SJSA1 (cell line): Measurements from ENCODE around the gene UNC13D. TPM values are rescaled to one million over a fixed set of nuclear protein-coding genes. Genes with fewer than 3 reads are reported as not detected.
"Not testable (repeated sequence)": the region's sequence is repeated elsewhere in the genome, so short reads cannot be mapped to it uniquely, and the experiment has no call there.

ENCODE experiments used
- DNase-seq, 2 experiments: peaks; one replicate each; pipeline ENCODE4 v3.0.0-alpha.2; 2015 to 2020; ENCODE audit warnings: low spot score in 2 of 2, low read depth in 1 of 2
- H3K27ac ChIP-seq: fragments of 250-450 bp; sonication (Bioruptor Pico); 2 replicates; pipeline ENCODE4 v1.5.1; 2020; ENCODE audit warnings: mild to moderate bottlenecking, moderate library complexity
- H3K27me3 ChIP-seq: fragments of 250-450 bp; sonication (Bioruptor Pico); replicated peaks from 2 replicates; pipeline ENCODE4 v1.5.1; 2020; ENCODE audit warnings: mild to moderate bottlenecking, moderate library complexity
- H3K36me3 ChIP-seq: fragments of 250-450 bp; sonication (Bioruptor Pico); 2 replicates; pipeline ENCODE4 v1.5.1; 2020; ENCODE audit warnings: mild to moderate bottlenecking
- H3K4me1 ChIP-seq: fragments of 250-450 bp; sonication (Bioruptor Pico); replicated peaks from 2 replicates; pipeline ENCODE4 v1.6.1; 2021; ENCODE audit warnings: mild to moderate bottlenecking
- H3K4me3 ChIP-seq: fragments of 250-450 bp; sonication (Bioruptor Pico); 2 replicates; pipeline ENCODE4 v1.5.1; 2020; ENCODE audit warnings: mild to moderate bottlenecking
- H3K9me3 ChIP-seq: fragments of 250-450 bp; sonication (Bioruptor Pico); replicated peaks from 2 replicates; pipeline ENCODE4 v1.5.1; 2020; ENCODE audit warnings: mild to moderate bottlenecking
- total RNA-seq: library from RNA; depleted of rRNA; stranded (reverse); fragments of >200 nt; shearing (Covaris generic); gene quantifications from 2 replicates; pipeline ENCODE4 v1.2.3, GENCODE V29; 2014

The UNC13D gene
- total RNA-seq, 1 experiment from 2014 or later = not detected

DNA sequence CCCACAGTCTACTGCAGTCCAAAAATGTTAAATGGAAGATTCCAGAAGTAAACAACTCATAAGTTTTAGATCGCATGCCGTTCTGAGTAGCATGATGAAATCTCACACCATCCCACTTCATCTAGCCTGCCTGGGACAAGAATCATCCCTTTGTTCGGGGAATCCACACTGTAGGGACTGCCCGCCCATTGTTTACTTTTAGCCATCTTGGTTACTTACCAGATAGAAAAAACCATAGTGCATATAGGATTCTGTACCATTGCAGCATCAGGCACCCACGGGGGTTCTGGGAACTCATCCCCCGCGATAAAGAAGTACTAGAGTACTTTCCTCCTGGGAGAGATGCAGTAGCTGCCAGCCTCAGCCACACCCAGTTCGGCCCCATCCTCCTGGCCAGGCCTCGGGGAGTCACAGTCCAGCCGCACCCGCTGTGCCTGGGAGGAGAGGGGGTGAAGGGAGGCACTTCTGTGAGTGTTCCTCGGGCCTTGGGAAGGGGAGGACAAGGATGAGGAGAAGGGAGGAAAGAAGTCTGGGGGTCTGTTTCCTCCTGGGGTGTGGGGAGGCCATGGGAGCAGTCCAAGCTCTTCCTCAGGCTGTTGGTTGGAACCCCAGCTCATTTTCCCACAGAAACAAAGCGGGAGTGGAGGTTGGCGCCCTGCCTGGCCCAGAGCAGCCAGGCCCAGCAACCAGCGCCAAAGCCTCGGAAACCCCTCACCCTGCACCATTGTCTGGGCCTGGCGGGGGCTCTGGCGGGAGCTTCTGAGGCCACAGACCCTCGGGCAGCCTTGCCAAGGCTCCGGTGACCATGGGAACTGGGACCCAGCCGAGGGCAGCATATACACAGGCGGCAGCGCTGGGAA, 25.3 kb upstream of the UNC13D start:
- peak overlapping the region; percentile 54 for H3K27ac ChIP-seq
- H3K27me3 ChIP-seq = no peaks in the 10 kb centered on the region
- H3K9me3 ChIP-seq = no peaks in the 10 kb centered on the region
- DNase-seq = peak; percentile 64 to 72
- peaks cover 36% of the 10 kb centered on the region for H3K4me1 ChIP-seq
- no peak overlapping the region for H3K4me3 ChIP-seq
- no peaks in the 10 kb centered on the region for H3K36me3 ChIP-seq

DNA sequence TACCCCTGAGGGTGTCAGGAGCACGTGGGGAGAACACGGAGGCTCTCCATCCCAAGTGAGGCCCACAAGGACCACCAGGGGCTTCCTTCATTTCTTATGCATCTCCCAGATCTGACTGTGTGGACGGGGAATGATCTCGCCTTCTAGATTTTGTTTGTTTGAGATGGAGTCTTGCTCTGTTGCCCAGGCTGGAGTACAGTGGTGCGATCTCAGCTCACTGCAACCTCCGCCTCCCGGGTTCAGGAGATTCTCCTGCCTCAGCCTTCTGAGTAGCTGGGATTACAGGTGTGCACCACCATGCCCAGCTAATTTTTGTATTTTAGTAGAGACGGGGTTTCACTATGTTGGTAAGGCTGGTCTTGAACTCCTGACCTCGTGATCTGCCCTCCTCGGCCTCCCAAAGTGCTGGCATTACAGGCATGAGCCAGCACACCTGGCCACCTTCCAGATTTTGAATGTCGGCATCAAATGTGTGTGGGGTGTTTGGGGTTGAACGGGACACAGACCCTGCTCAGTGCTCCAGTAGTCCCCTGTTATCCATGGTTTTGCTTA, 24.6 kb upstream of the UNC13D start:
- DNase-seq, H3K36me3 ChIP-seq, H3K27me3 ChIP-seq, H3K9me3 ChIP-seq, H3K4me3 ChIP-seq: not testable (repeated sequence)
- Histone ChIP-seq H3K27ac (peak overlapping the region; percentile 54), H3K4me1 (peaks cover 43% of the 10 kb centered on the region)

DNA sequence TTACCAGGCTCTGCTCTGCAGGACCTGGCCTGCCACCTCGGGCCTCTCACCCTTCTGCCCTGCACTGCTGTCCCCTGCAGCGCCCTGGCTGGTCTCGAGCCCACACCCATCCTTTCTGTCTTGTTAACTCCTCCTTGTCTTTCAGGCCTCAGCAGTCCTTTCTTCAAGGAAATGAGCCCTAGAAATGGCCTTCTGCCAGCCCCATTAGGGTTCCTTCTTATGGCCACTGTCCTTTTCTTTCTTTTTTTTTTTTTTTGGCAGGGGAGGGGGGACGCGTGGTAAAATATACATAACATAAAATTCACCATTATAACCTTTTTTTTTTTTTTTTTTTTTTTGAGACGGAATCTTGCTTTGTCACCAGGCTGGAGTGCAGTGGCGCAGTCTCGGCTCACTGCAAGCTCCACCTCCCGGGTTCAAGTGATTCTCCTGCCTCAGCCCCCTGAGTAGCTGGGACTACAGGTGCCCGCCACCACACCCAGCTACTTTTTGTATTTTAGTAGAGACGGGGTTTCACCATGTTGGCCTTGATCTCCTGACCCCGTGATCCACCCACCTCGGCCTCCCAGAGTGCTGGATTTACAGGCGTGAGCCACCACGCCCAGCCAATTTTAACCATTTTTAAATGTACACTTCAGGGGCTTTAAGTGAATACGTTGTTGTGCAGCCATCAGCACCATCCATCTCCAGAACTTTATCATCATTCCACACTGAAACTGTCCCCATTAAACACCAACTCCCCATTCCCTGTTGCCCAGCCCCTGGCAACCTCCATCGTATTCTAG, 21.4 kb upstream of the UNC13D start:
- H3K4me1 ChIP-seq = peaks cover 29% of the 10 kb centered on the region
- DNase-seq, H3K4me3 ChIP-seq, H3K9me3 ChIP-seq, H3K36me3 ChIP-seq, H3K27me3 ChIP-seq, H3K27ac ChIP-seq: not testable (repeated sequence)

DNA sequence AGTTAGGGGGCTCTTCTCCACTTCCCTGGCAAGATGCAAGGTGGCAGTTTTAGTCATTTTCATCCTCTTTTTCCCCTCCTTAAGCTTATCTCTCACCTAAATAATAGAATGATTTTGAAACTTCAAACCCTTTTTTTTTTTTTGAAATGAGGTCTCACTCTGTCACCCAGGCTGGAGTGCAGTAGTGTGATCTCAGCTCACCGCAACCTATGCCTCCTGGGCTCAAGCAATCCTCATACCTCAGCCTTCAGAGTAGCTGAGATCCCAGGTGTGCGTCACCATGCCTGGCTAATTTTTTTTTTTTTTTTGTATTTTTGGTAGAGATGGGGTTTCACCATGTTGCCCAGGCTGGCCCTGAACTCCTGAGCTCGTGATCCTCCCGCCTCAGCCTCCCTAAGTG, 20.7 kb upstream of the UNC13D start:
- DNase-seq, H3K27me3 ChIP-seq, H3K27ac ChIP-seq, H3K9me3 ChIP-seq, H3K4me3 ChIP-seq, H3K36me3 ChIP-seq: not testable (repeated sequence)
- H3K4me1 ChIP-seq = peaks cover 28% of the 10 kb centered on the region

DNA sequence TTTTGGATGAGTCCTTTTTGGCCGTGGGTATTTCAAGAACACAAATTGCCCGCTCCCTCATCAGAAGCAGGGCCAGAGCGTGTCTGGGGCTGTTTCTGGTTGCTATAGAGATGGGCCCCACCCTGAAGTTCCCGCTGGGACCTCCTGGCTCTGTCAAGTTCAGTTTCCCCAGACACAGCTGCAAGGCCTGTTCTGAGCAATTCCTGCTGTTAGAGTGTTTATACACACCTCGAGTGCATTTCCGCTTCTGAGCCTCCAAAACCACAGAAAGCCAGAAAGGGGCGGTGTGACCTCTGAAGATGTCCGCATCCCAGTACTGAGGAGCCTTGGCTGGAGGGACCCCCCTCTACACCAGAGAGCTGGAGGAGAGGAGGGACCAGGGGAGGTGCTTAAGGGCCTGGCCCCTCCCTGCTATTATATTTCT, 20.3 kb upstream of the UNC13D start:
- H3K9me3 ChIP-seq = no peaks in the 10 kb centered on the region
- H3K36me3 ChIP-seq = no peaks in the 10 kb centered on the region
- no peaks in the 10 kb centered on the region for H3K27me3 ChIP-seq
- peak overlapping the region; percentile 10; the same call in 1 of the 2 replicates for H3K27ac ChIP-seq
- DNase-seq = peak; percentile 78 to 86
- no peak overlapping the region for H3K4me3 ChIP-seq
- H3K4me1 ChIP-seq = peaks cover 23% of the 10 kb centered on the region

DNA sequence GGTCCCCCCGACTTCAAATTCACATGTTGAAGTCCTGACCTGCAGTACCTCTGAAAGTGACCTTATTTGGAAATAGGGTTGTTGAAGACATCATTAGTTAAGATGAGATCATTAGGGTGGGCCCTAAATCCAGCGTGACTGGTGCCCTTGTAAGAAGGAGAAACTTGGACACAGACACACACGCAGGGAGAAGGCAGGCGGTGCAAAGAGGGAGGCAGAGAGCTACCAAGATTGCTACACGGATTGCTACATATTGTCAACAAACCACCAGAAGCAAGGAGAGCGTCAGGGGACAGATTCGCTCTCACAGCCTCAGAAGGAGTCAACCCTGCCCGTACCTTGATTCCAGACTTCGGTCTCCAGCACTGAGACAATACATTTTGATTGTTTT, 17.7 kb upstream of the UNC13D start:
- Histone ChIP-seq H3K36me3 (no peaks in the 10 kb centered on the region), H3K4me1 (peaks cover 14% of the 10 kb centered on the region), H3K4me3 (no peak overlapping the region), H3K27ac (no peak overlapping the region), H3K9me3 (no peaks in the 10 kb centered on the region), H3K27me3 (no peaks in the 10 kb centered on the region)
- no peak for DNase-seq

DNA sequence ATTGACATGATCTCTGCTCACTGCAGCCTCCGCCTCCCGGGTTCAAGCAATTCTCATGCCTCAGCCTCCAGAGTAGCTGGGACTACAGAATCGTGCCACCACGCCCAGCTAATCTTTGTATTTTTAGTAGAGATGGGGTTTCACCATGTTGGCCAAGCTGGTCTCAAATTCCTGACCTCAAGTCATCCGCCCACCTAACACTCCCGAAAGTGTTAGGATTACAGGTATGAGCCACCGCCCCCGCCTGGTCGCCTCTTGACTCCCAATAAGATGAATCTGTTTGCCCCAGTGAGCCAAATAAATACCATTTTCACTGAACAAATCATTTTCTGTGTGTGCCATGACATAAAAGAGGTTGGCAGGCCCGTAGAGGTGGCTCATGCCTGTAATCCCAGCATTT, 15.2 kb upstream of the UNC13D start:
- DNase-seq, H3K27me3 ChIP-seq, H3K36me3 ChIP-seq, H3K9me3 ChIP-seq, H3K27ac ChIP-seq, H3K4me3 ChIP-seq: not testable (repeated sequence)
- peaks cover 15% of the 10 kb centered on the region for H3K4me1 ChIP-seq

DNA sequence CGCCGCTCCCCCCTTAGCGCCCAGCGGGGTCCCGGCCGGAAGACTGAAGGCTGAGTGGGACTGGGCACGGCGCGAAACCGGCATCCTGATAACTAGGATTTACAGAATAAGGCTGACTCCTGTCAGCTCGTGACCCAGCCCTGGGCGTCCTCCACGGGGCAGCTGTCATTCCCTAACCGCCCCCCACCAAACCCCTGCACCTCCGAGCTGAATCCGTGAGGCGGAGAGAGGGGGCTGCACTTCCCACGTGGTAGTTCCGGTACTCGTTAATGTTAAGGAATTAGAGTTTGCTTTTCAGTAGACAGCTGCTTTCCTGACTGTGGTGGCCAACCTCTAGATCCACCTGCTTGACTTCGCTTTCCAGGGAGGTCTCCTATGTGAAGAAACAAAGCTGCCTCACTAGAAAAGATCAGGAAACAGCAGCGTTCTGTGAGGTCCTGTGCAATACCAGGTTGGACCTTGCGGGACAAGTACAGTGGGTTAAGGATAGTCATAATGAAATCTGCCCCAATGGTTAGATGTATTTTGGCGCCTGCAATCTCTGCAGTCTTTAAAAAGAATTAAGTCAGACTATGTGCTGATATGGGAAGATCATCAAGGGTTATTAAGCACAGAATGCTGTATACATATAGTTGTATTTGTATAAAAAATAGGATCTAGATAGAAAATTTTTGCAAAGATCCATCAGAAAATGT, 12.0 kb upstream of the UNC13D start:
- peaks cover 10% of the 10 kb centered on the region for H3K36me3 ChIP-seq
- H3K9me3 ChIP-seq = no peaks in the 10 kb centered on the region
- no peaks in the 10 kb centered on the region for H3K27me3 ChIP-seq
- H3K27ac ChIP-seq = peak overlapping the region; percentile 56
- H3K4me1 ChIP-seq = peaks cover 30% of the 10 kb centered on the region
- H3K4me3 ChIP-seq = peak overlapping the region; percentile 70
- DNase-seq = peak in 1 of 2 experiments; percentile 66

DNA sequence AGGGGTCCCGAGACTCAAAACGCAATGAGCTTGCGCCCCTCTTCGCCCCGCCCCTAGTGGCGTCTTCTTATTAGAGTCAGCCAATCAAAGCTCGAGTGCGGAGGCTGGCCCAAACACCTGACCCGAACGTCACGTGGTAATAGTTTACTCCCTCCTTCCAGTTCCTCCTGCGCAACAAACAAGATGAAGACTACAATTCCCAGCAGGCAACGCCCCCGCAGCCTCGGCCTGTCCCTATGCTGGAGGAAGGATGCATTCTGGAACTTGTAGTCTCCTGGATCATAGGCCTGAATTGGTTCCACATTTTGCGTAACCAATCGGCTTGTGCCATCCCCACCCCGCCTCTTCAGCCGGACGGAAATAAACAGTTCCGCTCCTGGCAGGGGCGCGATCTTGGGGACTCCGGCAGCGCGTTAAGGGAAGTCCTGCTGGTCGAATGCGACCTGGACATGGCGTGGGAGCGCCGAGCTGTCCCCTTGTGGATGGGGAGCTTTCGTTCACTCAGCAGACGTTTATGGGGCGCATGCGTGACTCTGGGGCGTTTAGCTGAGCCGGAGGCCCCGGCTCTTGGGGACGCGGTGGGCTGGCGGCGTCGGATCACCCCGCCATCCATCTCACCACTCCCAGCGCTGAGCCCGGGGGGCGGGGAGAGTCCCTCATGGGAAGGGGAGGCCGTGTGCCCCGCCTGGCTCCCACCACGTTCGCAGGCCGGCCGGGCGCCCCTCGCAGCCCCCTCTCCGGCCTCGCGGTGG, 11.3 kb upstream of the UNC13D start, which contains the start of gene WBP2:
TSS of gene WBP2 (minus strand) at position 26 of the 752 bp plus-strand sequence. CDS start 38 bp downstream, outside the sequence.
- DNase-seq = peak; percentile 100

DNA sequence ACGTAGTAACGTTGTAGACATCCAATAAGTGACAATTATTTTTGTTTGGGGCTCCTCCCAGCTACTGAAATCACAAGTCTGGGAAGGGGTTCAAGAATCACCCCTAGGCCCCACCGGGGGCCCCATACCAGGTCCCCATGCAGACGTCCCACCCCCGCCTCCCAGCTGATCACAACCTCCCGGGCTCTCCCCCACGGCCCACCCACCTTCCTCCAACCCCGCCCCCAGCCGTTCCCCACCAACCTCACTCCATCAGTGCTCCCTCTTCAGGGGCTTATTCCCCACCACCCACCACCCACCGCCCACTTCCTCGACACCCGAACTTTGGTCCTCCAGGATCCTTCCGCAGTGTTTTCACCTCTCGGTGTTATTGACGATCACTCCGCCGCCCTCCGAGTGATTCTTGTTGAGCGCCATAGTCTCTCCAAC, 10.7 kb upstream of the UNC13D start:
- peak overlapping the region; percentile 60 for H3K27ac ChIP-seq
- H3K27me3 ChIP-seq = no peaks in the 10 kb centered on the region
- H3K4me1 ChIP-seq = peaks cover 30% of the 10 kb centered on the region
- peak overlapping the region; percentile 70 for H3K4me3 ChIP-seq
- H3K9me3 ChIP-seq = no peaks in the 10 kb centered on the region
- H3K36me3 ChIP-seq = peaks cover 20% of the 10 kb centered on the region
- no peak for DNase-seq

More for the DNA sequence above, 11.3 kb upstream of the UNC13D start, which contains the start of gene WBP2:
- Histone ChIP-seq H3K27me3 (no peaks in the 10 kb centered on the region), H3K36me3 (peaks cover 17% of the 10 kb centered on the region), H3K4me1 (peaks cover 30% of the 10 kb centered on the region), H3K9me3 (no peaks in the 10 kb centered on the region), H3K27ac (peak within 1 kb of the TSS; percentile 60), H3K4me3 (peak within 1 kb of the TSS; percentile 70)

DNA sequence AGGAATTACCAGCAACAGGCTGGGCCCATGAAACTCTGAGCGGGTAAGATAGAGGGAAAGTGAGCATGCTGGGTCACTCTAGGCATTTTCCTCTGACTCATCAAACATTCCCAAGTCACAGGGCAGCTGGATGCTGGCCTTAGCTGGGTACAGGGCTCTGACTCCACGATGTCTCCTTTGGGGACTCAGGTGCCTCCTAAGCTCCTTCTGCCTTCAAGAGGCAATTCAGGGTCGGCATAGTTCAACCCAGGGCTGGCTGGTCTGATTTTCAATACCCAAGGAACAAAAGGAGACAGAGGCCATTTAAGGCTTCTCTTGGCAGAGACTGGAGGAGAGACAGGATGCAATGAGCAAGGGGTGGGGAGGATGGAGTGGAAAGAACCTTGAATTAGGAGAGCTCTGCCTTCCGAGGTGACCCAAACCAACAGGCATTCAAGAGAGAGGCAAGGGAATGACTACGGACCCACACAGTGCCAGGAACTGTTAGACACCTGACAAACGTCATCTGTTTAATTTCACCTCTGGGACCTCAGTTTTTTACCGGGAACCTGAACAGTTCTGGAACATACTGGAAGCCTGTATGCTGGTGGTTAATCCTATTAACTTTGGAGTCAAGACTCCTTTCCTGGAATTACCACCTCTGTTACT, 10.0 kb upstream of the UNC13D start:
- DNase-seq = peak; percentile 68 to 69
- Histone ChIP-seq H3K4me1 (peaks cover 30% of the 10 kb centered on the region), H3K27ac (peak overlapping the region; percentile 60), H3K27me3 (no peaks in the 10 kb centered on the region), H3K9me3 (no peaks in the 10 kb centered on the region), H3K36me3 (peaks cover 27% of the 10 kb centered on the region), H3K4me3 (peak overlapping the region; percentile 70)

DNA sequence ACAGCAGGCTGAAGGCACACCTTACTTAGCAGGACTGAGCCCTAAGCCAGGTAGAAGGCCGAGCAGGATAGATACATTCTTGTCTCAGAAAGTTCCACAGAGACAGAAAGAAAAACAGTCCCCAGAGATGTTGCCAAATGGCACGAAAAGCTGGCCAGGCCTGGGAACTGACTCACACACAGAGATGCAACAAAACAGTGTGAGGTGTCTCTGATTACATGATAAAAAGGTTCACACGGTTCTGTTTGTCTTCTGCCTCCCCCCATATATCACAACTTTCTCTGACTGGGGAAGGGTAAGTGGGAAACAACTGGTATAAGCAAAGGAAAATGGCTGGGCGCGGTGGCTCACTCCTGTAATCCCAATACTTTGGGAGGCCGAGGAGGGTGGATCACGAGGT, 9.2 kb upstream of the UNC13D start:
- peak in 1 of 2 experiments; percentile 45 for DNase-seq
- H3K27me3 ChIP-seq = no peaks in the 10 kb centered on the region
- peak overlapping the region; percentile 60 for H3K27ac ChIP-seq
- H3K4me3 ChIP-seq = no peak overlapping the region
- H3K4me1 ChIP-seq = peaks cover 30% of the 10 kb centered on the region
- peaks cover 35% of the 10 kb centered on the region for H3K36me3 ChIP-seq
- no peaks in the 10 kb centered on the region for H3K9me3 ChIP-seq
